Measurements from ENCODE around the gene HES7.

GRCh38 chr17:8161289-8162232, 37.7 kb upstream of the HES7 start:
- TF ChIP-seq EP300 (IDR thresholded peaks at IDR 0.05) (no peak), POLR2A (IDR thresholded peaks at IDR 0.05) (no peak)
- TF ChIP-seq, protein P1, sequence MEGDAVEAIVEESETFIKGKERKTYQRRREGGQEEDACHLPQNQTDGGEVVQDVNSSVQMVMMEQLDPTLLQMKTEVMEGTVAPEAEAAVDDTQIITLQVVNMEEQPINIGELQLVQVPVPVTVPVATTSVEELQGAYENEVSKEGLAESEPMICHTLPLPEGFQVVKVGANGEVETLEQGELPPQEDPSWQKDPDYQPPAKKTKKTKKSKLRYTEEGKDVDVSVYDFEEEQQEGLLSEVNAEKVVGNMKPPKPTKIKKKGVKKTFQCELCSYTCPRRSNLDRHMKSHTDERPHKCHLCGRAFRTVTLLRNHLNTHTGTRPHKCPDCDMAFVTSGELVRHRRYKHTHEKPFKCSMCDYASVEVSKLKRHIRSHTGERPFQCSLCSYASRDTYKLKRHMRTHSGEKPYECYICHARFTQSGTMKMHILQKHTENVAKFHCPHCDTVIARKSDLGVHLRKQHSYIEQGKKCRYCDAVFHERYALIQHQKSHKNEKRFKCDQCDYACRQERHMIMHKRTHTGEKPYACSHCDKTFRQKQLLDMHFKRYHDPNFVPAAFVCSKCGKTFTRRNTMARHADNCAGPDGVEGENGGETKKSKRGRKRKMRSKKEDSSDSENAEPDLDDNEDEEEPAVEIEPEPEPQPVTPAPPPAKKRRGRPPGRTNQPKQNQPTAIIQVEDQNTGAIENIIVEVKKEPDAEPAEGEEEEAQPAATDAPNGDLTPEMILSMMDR (IDR thresholded peaks at IDR 0.05) = no peak

Data from ovary (tissue), 3 donors.